Sigmoid colon (tissue), 7 donors: ENCODE measurements around the gene MGAT5. TPM values are rescaled to one million over a fixed set of nuclear protein-coding genes. Genes with fewer than 3 reads are reported as not detected.

Source experiments
- DNase-seq: peaks from one replicate; pipeline ENCODE4 v3.0.0-alpha.2; 2019
- H3K27ac ChIP-seq, 4 donors: fragments of 200-600 bp; sonication (generic); one replicate each; pipeline ENCODE4 v1.5.1; 2016 to 2019; ENCODE audit warnings: mild to moderate bottlenecking in 1 of 4
- H3K27me3 ChIP-seq, 3 donors: fragments of 200-600 bp; sonication (generic); one replicate each; pipeline ENCODE4 v1.5.1; 2019; ENCODE audit warnings: mild to moderate bottlenecking in 1 of 3
- H3K36me3 ChIP-seq, 4 donors: fragments of 200-600 bp; sonication (generic); one replicate each; pipeline ENCODE4 v1.5.1; 2016 to 2019
- H3K4me1 ChIP-seq, 4 donors: fragments of 200-600 bp; sonication (generic); one replicate each; pipeline ENCODE4 v1.5.1; 2017 to 2019
- H3K4me3 ChIP-seq, 4 donors: fragments of 200-600 bp; sonication (generic); one replicate each; pipeline ENCODE4 v1.5.1; 2017 to 2019; ENCODE audit warnings: mild to moderate bottlenecking in 2 of 4, moderate library complexity in 1 of 4
- H3K9me3 ChIP-seq, 4 donors: fragments of 200-600 bp in 3 of 4; sonication (generic) in 3 of 4; one replicate each; pipeline versions ENCODE4 v1.5.1 to v1.6.1; 2013 to 2019
- CTCF ChIP-seq, 4 experiments: fragments of 450-650 bp in 3 of 4; fragments of 200-600 bp in 1 of 4; IDR thresholded peaks; one replicate each; pipeline ENCODE4 v1.5.1; 2016 to 2019; ENCODE audit warnings: antibody characterized with exemption in 4 of 4, mild to moderate bottlenecking in 3 of 4, moderate library complexity in 2 of 4
- EP300 ChIP-seq, 4 donors: sonication (generic); formaldehyde crosslinking; IDR thresholded peaks; one replicate each; pipeline ENCODE4 v1.6.1; 2017; ENCODE audit warnings: antibody characterized with exemption in 4 of 4
- POLR2A ChIP-seq, 2 donors: fragments of 450-650 bp; IDR thresholded peaks; one replicate each; pipeline ENCODE4 v1.6.1; 2016; ENCODE audit warnings: antibody characterized with exemption in 2 of 2, mild to moderate bottlenecking in 2 of 2, moderate library complexity in 2 of 2
- POLR2AphosphoS5 ChIP-seq, 4 donors: sonication (generic); formaldehyde crosslinking; IDR thresholded peaks; one replicate each; pipeline ENCODE4 v1.6.1; 2017; ENCODE audit warnings: antibody characterized with exemption in 4 of 4
- WGBS, 2 donors: extraction: QIAGEN DNeasy Blood & Tissue Kit; methylation state at CpG; one replicate each; pipeline ENCODE4 v1.1.7; 2013; 5-methylcytosine and 5-hydroxymethylcytosine counted together
- intact Hi-C: fragments of 100-400 bp; cut with DNase I; formaldehyde crosslinking; loops from one replicate; pipeline ENCODE4 v1.15.1; 2023
- polyA plus RNA-seq, 3 donors: library from polyadenylated mRNA; stranded (reverse); fragments of 200-250 nt; gene quantifications; one replicate each; pipeline ENCODE4 v1.2.3, GENCODE V29; 2013
- total RNA-seq, 4 donors: library from RNA; depleted of rRNA; stranded (reverse); fragments of >200 nt; gene quantifications; one replicate each; pipeline ENCODE4 v1.1.0, GENCODE V29; 2016
- donor health status: healthy with polysubstance abuse.
- donor health status: Bipolar disorder and iron deficiency.
- donor health status: healthy.

The MGAT5 gene
- total and polyA plus RNA-seq, 7 donors = 3.0 to 42.4 (median 30.3) TPM

GRCh38 chr2:134348760-134349159, 94.9 kb downstream of the MGAT5 start:
- no peaks in the 10 kb centered on the region for H3K27me3 ChIP-seq
- H3K4me3 ChIP-seq = no peak overlapping the region
- WGBS, 2 donors = 59% methylated on average over 5 of the region's 5 CpGs
- intact Hi-C loops = no loop called here
- no peaks in the 10 kb centered on the region for H3K4me1 ChIP-seq
- peaks cover 0 to 8% (median 0%) of the 10 kb centered on the region in 4 donors for H3K36me3 ChIP-seq
- DNase-seq = no peak
- TF ChIP-seq EP300 (IDR thresholded peaks at IDR 0.05) (no peak), POLR2A (IDR thresholded peaks at IDR 0.05) (no peak), CTCF (IDR thresholded peaks at IDR 0.05) (no peak), POLR2AphosphoS5 (IDR thresholded peaks at IDR 0.05) (no peak)
- H3K27ac ChIP-seq = no peak overlapping the region
- H3K9me3 ChIP-seq = no peaks in the 10 kb centered on the region

GRCh38 chr2:134351016-134351415, 97.1 kb downstream of the MGAT5 start:
- 64% methylated on average over 3 of the region's 3 CpGs for WGBS, 2 donors
- DNase-seq = no peak

GRCh38 chr2:134351899-134352298, 98.0 kb downstream of the MGAT5 start:
- H3K27ac ChIP-seq = no peak overlapping the region
- no peaks in the 10 kb centered on the region for H3K27me3 ChIP-seq
- DNase-seq = no peak
- no peak overlapping the region for H3K4me3 ChIP-seq
- intact Hi-C loops = no loop called here
- H3K36me3 ChIP-seq = no peaks in the 10 kb centered on the region
- no peaks in the 10 kb centered on the region for H3K9me3 ChIP-seq
- whole genome bisulfite sequencing, 2 donors = 97 to 99% methylated on average over 2 of the region's 2 CpGs
- TF ChIP-seq POLR2AphosphoS5 (IDR thresholded peaks at IDR 0.05) (no peak), EP300 (IDR thresholded peaks at IDR 0.05) (no peak), POLR2A (IDR thresholded peaks at IDR 0.05) (no peak), CTCF (IDR thresholded peaks at IDR 0.05) (no peak)
- H3K4me1 ChIP-seq = no peaks in the 10 kb centered on the region

More at GRCh38 chr2:134351016-134351415, 97.1 kb downstream of the MGAT5 start:
- H3K9me3 ChIP-seq = no peaks in the 10 kb centered on the region
- no peaks in the 10 kb centered on the region for H3K4me1 ChIP-seq
- TF ChIP-seq POLR2AphosphoS5 (IDR thresholded peaks at IDR 0.05) (no peak), POLR2A (IDR thresholded peaks at IDR 0.05) (no peak), CTCF (IDR thresholded peaks at IDR 0.05) (no peak), EP300 (IDR thresholded peaks at IDR 0.05) (no peak)
- intact Hi-C loops = no loop called here
- H3K27ac ChIP-seq = no peak overlapping the region
- H3K36me3 ChIP-seq = no peaks in the 10 kb centered on the region
- H3K4me3 ChIP-seq = no peak overlapping the region
- no peaks in the 10 kb centered on the region for H3K27me3 ChIP-seq

GRCh38 chr2:134352844-134353243, 99.0 kb downstream of the MGAT5 start:
- Histone ChIP-seq H3K27me3 (no peaks in the 10 kb centered on the region), H3K9me3 (no peaks in the 10 kb centered on the region), H3K36me3 (no peaks in the 10 kb centered on the region), H3K4me1 (no peaks in the 10 kb centered on the region), H3K27ac (no peak overlapping the region), H3K4me3 (no peak overlapping the region)
- intact Hi-C loops = no loop called here
- 87 to 94% methylated on average over 3 of the region's 3 CpGs for WGBS, 2 donors
- DNase-seq = no peak
- TF ChIP-seq CTCF (IDR thresholded peaks at IDR 0.05) = no peak
- no peak for TF ChIP-seq EP300 (IDR thresholded peaks at IDR 0.05)
- no peak for TF ChIP-seq POLR2AphosphoS5 (IDR thresholded peaks at IDR 0.05)
- TF ChIP-seq POLR2A (IDR thresholded peaks at IDR 0.05) = no peak

- no peaks in the 10 kb centered on the region for H3K36me3 ChIP-seq
- H3K27me3 ChIP-seq = no peaks in the 10 kb centered on the region
- H3K4me1 ChIP-seq = peaks cover 0 to under 1% (median 0%) of the 10 kb centered on the region in 4 donors
- H3K9me3 ChIP-seq = no peaks in the 10 kb centered on the region
- 96 to 97% methylated on average over 3 of the region's 3 CpGs for WGBS, 2 donors
- H3K4me3 ChIP-seq = no peak overlapping the region
- H3K27ac ChIP-seq = no peak overlapping the region
- intact Hi-C loops = no loop called here
- no peak for TF ChIP-seq POLR2A (IDR thresholded peaks at IDR 0.05)
- no peak for TF ChIP-seq POLR2AphosphoS5 (IDR thresholded peaks at IDR 0.05)
- no peak for TF ChIP-seq CTCF (IDR thresholded peaks at IDR 0.05)
- TF ChIP-seq EP300 (IDR thresholded peaks at IDR 0.05) = no peak
- no peak for DNase-seq
Measured at GRCh38 chr2:134354611-134355010, 100.7 kb downstream of the MGAT5 start.
